Kidney epithelial cell (primary cell): ENCODE results near the gene ASCL2. TPM values are rescaled to one million over a fixed set of nuclear protein-coding genes. Genes with fewer than 3 reads are reported as not detected.

ENCODE experiments used
- DNase-seq: peaks from one replicate; pipeline ENCODE4 v3.0.0-alpha.2; 2010; ENCODE audit warnings: low read depth
- H3K27me3 ChIP-seq: 2 replicates; pipeline ENCODE4 v1.6.0; 2011; ENCODE audit warnings: low read length; ENCODE audit not compliant: control insufficient read depth, insufficient read depth
- H3K36me3 ChIP-seq: 2 replicates; pipeline ENCODE4 v1.5.1; 2011; ENCODE audit warnings: low read length; ENCODE audit not compliant: control insufficient read depth, insufficient read depth
- H3K4me3 ChIP-seq: 2 replicates; pipeline ENCODE4 v1.5.1; 2011; ENCODE audit warnings: low read depth, mild to moderate bottlenecking, control low read depth, low read length
- total RNA-seq: library from RNA; depleted of rRNA; stranded (reverse); fragments of >200 nt; gene quantifications from 2 replicates; pipeline ENCODE4 v1.2.3, GENCODE V29; 2015
- TF ChIP-seq, protein P1 (sequence below): IDR thresholded peaks from 2 replicates; pipeline ENCODE4 v1.5.1; 2011; ENCODE audit warnings: mild to moderate bottlenecking, moderate library complexity, low read length, control low read depth, inconsistent platforms; ENCODE audit not compliant: insufficient read depth, poor library complexity, severe bottlenecking

The ASCL2 gene
- total RNA-seq, result 0.21 TPM in 1 of 2 replicates, not detected in the other

- no peak for DNase-seq
- Histone ChIP-seq H3K27me3 (peaks cover 73% of the 10 kb centered on the region), H3K4me3 (no peak within 1 kb of the TSS), H3K36me3 (no peaks in the 10 kb centered on the region)
- TF ChIP-seq, protein P1, sequence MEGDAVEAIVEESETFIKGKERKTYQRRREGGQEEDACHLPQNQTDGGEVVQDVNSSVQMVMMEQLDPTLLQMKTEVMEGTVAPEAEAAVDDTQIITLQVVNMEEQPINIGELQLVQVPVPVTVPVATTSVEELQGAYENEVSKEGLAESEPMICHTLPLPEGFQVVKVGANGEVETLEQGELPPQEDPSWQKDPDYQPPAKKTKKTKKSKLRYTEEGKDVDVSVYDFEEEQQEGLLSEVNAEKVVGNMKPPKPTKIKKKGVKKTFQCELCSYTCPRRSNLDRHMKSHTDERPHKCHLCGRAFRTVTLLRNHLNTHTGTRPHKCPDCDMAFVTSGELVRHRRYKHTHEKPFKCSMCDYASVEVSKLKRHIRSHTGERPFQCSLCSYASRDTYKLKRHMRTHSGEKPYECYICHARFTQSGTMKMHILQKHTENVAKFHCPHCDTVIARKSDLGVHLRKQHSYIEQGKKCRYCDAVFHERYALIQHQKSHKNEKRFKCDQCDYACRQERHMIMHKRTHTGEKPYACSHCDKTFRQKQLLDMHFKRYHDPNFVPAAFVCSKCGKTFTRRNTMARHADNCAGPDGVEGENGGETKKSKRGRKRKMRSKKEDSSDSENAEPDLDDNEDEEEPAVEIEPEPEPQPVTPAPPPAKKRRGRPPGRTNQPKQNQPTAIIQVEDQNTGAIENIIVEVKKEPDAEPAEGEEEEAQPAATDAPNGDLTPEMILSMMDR, result no peak
These were observed at the start of gene ASCL2 for GRCh38 chr11:2270322-2271076. ASCL2 (minus strand) TSS chr11:2270588; CDS start chr11:2270332, 256 bp downstream.

DNA sequence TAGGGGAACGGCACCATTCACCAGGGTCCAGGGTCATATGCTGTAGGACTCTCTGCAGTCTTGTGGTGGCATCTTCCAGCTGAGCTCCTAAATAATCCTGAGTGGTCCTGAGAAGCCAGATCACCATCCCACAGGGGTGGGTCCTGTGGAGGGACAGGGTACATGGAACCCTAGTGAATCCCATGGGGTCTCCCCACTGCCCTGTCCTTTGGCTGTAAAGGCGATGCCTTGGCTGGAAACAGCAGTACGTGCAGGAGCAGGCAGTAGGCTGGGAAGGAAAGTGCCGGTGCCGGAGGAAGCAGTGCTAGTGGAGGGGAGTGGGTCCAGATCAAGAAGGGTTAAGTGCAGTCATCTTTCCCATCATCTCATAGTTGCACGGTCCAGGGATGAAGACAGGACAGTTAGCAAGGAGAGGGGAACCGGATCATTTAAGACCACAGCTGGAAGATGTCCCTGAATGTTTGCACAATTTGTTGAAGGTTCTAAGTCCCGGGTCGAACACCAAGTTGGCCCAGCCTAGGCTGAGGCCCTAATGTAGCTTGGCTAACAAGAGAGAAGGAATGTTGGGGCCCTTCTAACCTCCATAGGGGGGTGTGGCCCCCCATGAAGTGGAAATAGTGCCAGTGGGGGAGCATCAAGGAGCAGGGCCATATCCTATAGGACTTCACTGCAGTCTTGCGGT lies 49.5 kb upstream of the ASCL2 start:
- no peak for DNase-seq
- no peaks in the 10 kb centered on the region for H3K36me3 ChIP-seq
- peaks cover 4% of the 10 kb centered on the region for H3K27me3 ChIP-seq
- H3K4me3 ChIP-seq, result no peak overlapping the region
- TF ChIP-seq, protein P1, result no peak

GRCh38 chr11:2318707-2319106 lies 48.3 kb upstream of the ASCL2 start:
- no peak overlapping the region for H3K4me3 ChIP-seq
- H3K27me3 ChIP-seq, result peaks cover 4% of the 10 kb centered on the region
- no peaks in the 10 kb centered on the region for H3K36me3 ChIP-seq
- TF ChIP-seq, protein P1, result no peak
- DNase-seq, result no peak

DNA sequence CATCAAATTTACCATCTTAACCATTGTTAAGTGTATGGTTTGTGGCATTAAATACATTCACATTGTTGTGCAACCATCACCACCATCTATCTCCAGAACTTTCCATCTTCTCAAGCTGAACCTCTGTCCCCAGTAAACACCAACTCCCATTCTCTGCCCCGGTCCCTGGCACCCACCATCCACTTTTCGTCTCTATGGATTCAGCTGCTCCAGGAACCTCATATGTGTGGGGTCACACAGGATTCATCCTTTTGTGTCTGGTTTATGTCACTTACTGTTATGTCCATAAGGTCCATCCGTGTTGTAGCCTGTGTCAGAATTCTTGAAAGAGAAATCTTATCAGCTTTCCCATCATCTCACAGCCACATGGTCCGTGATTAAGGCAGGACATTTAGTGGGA lies 47.7 kb upstream of the ASCL2 start:
- TF ChIP-seq, protein P1, result no peak

GRCh38 chr11:2317354-2318050 lies 47.1 kb upstream of the ASCL2 start:
- no peak overlapping the region for H3K4me3 ChIP-seq
- TF ChIP-seq, protein P1, result no peak
- H3K27me3 ChIP-seq, result peaks cover 4% of the 10 kb centered on the region
- H3K36me3 ChIP-seq, result no peaks in the 10 kb centered on the region
- no peak for DNase-seq

More for the DNA sequence above, 47.7 kb upstream of the ASCL2 start:
- peaks cover 4% of the 10 kb centered on the region for H3K27me3 ChIP-seq
- H3K4me3 ChIP-seq, result no peak overlapping the region
- no peak for DNase-seq
- no peaks in the 10 kb centered on the region for H3K36me3 ChIP-seq
